OCI-LY3 (cell line): ENCODE results near the gene POU6F2.
"Not testable (repeated sequence)": the region's sequence is repeated elsewhere in the genome, so short reads cannot be mapped to it uniquely, and the experiment has no call there.

Experiments used
- EZH2phosphoT487 ChIP-seq: fragments of 200-600 bp; shearing (Covaris generic); IDR thresholded peaks from 2 replicates; pipeline ENCODE4 v1.6.1; 2018; ENCODE audit warnings: antibody characterized with exemption, mixed run types, low read depth
- TF ChIP-seq, protein P1 (sequence below): fragments of 200-600, 300-600 bp; sonication (generic); IDR thresholded peaks from 2 replicates; pipeline ENCODE4 v1.5.1; 2014; ENCODE audit warnings: antibody characterized with exemption, low read length, low read depth

DNA sequence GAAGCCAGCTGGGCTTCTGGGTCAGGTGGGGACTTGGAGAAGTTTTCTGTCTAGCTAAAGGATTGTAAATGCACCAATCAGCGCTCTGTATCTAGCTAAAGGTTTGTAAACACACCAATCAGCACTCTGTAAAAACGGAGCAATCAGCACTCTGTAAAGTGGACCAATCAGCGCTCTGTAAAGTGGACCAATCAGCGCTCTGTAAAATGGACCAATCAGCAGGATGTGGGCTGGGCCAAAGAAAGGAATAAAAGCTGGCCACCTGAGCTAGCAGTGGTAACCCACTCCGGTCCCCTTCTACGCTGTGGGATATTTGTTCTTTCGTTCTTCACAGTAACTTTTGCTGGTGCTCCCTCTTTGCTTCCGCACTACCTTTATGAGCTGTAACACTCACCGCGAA is 216.7 kb downstream of the POU6F2 start:
- TF ChIP-seq, protein P1, sequence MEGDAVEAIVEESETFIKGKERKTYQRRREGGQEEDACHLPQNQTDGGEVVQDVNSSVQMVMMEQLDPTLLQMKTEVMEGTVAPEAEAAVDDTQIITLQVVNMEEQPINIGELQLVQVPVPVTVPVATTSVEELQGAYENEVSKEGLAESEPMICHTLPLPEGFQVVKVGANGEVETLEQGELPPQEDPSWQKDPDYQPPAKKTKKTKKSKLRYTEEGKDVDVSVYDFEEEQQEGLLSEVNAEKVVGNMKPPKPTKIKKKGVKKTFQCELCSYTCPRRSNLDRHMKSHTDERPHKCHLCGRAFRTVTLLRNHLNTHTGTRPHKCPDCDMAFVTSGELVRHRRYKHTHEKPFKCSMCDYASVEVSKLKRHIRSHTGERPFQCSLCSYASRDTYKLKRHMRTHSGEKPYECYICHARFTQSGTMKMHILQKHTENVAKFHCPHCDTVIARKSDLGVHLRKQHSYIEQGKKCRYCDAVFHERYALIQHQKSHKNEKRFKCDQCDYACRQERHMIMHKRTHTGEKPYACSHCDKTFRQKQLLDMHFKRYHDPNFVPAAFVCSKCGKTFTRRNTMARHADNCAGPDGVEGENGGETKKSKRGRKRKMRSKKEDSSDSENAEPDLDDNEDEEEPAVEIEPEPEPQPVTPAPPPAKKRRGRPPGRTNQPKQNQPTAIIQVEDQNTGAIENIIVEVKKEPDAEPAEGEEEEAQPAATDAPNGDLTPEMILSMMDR = not testable (repeated sequence)
- TF ChIP-seq EZH2phosphoT487 = not testable (repeated sequence)
